ENCODE data around the gene STXBP5.
"Not testable (repeated sequence)": the region's sequence is repeated elsewhere in the genome, so short reads cannot be mapped to it uniquely, and the experiment has no call there.

The STXBP5 gene

GRCh38 chr6:147298461-147298860 lies 94.2 kb downstream of the STXBP5 start:
- DNase-seq (ENCODE audit: low read depth) = no peak

DNA sequence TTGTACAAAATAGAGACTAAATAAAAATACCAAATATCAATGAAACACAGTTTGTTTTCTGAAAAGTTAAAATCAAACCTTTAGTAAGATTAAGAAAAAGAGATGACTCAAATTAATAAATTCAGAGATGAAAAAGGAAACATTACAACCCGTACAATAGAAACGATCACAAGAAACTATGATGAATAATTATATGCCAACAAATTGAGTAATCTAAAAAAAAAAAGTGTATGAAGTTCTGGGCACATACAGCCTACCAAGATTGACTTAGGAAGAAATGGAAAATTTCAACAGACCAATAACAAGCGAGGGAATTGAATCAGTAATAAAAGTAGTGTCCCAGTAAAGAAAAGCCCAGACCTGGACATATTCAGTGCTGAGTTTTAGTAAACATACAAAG lies 94.8 kb downstream of the STXBP5 start:
- DNase-seq (ENCODE audit: low read depth) = no peak

GRCh38 chr6:147301070-147301469 lies 96.9 kb downstream of the STXBP5 start:
- DNase-seq (ENCODE audit: low read depth) = no peak

DNA sequence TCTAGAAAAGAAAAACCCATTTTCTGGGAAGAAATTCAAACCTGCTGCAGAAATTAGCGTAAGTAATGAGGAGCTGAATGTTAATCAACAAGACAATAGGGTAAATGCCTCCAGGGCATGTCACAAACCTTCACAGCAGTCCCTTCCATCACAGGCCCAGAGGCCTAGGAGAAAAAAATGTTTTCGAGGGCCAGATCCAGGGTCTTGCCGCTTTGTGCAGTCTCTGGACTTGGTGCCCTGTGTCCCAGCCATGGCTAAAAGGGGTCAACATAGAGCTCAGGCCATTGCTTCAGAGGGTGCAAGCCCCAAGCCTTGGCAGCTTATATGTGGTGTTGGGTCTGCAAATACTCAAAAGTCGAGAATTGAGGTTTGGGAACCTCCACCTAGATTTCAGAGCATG lies 99.8 kb downstream of the STXBP5 start:
- DNase-seq (ENCODE audit: low read depth) = no peak

- DNase-seq (ENCODE audit: low read depth) = no peak
Measured at GRCh38 chr6:147310521-147310920, 106.3 kb downstream of the STXBP5 start.

DNA sequence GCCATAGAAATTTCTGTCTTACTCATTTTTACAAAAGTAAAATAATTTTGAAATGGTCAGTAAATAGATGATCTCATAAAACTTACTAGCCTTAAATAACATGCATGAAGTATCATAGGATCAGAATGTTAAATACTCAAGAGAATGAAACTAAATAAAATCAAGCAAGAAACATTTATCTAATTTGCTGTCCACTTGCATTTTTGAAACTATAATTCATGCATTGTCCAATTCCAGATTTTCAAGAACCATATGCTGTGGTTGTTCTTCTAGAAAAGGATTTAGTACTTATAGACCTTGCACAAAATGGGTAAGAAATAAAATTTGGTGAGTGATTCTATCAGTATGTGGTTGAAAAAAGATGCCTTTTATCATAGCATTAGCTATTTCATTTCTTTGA lies 107.0 kb downstream of the STXBP5 start:
- DNase-seq (ENCODE audit: low read depth) = no peak

DNA sequence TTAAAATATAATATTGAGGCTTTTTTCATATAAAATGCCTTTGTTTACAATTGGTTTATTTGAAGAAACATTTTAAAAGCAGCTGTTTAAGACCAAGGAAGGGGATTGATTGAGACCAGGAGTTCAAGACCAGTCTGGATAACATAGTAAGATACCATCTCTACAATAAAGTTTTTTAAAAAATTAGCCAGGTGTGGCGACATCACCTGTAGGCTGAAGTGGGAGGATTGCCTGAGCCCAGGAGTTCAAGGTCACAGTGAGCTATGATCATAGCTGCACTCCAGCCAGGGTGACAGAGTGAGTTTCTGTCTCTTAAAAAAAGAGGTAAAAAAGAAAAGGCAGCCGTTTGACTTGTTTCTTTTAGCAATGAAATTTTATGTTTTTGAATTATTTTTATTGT lies 117.0 kb downstream of the STXBP5 start:
- DNase-seq (ENCODE audit: low read depth) = no peak

- no peak for DNase-seq (ENCODE audit: low read depth)
Measured at GRCh38 chr6:147322299-147323162, 118.3 kb downstream of the STXBP5 start.

- DNase-seq (ENCODE audit: low read depth) = no peak
Measured at GRCh38 chr6:147325557-147325956, 121.3 kb downstream of the STXBP5 start.

- no peak for DNase-seq (ENCODE audit: low read depth)
Measured at GRCh38 chr6:147331401-147331800, 127.2 kb downstream of the STXBP5 start.

- no peak for DNase-seq (ENCODE audit: low read depth)
Measured at GRCh38 chr6:147337921-147338320, 133.7 kb downstream of the STXBP5 start.

DNA sequence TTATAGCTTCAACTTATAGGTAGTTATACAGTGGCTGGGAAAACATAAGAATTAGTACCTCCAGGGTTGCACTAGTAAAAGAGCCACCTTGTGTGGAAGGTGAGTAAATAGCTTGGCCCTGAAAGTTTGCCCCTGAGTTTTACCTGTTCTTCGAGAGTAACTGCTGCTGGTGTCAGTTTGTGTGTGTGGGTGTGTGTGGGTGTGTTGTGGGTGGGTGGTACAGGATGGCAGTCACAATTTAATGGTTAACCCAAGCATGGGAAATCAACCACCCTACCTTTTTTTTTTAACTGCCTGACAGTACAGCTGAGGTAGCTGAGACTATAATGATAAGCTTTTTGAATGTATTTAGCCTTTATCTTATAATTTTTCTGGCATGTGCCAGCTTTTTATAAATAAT lies 137.3 kb downstream of the STXBP5 start:
- DNase-seq (ENCODE audit: low read depth) = no peak

DNA sequence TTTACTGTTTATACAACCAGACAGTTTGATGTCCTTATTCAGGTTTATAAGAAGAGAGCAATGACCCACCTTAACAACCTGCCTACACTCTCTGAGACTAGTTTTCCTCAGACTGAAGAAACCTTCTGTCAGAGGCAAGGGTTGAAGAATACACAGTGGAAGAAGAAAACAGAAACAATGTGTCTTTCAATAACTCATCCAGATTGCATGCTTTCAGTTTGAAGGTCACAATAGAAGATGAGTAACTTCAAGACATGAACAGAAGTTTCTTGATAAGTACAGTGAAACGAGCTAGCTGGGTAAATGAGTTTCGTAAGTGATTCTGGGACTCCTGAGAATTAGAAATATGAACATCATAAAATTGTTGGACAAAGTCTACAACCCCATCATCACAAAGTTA lies 141.7 kb downstream of the STXBP5 start:
- no peak for DNase-seq (ENCODE audit: low read depth)

GRCh38 chr6:147347179-147347881 lies 143.1 kb downstream of the STXBP5 start:
- DNase-seq (ENCODE audit: low read depth) = no peak

GRCh38 chr6:147347882-147348575 lies 143.8 kb downstream of the STXBP5 start:
- no peak for DNase-seq (ENCODE audit: low read depth)

DNA sequence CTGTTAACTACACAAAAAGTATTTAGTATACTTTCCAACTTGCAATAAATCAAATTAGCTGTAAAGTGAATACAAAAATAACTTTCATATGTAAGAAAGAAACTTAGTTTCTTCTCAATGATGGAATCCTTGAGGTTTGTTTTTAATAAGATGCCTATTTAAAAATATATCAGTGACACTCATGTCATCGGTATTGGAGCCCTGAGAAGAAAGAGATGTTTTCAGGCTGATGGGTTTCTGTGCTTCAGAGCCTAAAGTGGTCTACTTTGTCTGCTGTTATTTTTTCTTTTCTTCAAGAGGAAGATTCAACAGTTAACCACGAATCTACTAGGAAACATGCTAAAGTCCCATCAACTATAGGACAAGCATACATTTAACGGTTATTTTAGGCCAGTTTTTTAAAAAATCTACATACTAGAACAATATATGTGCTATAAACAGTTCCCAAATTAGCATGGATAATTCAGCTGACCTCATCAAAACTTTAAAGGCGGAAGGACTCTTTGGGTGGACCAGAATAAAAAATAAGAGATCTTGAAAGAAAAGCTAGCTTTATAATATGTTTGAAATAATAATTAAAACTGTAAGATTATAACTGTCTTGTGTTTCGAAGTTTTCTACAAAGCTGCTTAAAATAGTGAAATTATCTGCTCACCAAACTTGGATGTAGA lies 157.2 kb downstream of the STXBP5 start:
- no peak for DNase-seq (ENCODE audit: low read depth)

DNA sequence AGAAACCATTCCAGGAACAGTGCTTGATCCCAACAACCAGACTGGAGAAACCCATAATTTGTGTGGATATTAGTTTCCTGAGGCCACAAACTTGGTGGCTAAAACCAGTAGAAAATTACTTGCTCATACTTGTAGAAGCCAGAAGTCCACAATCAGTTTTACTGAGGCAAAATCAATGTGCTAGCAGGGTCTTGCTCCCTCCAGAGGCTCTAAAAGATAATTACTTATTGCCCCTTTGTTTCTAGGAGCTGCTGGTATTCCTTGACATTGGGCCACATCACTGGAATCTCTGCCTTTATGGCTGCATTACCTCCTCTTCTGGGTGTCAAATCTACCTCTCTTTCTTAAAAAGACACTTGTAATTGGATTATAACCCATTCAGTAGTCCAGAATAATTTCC lies 162.1 kb downstream of the STXBP5 start:
- DNase-seq (ENCODE audit: low read depth) = no peak

- DNase-seq (ENCODE audit: low read depth) = no peak
Measured at GRCh38 chr6:147371325-147371724, 167.1 kb downstream of the STXBP5 start.

DNA sequence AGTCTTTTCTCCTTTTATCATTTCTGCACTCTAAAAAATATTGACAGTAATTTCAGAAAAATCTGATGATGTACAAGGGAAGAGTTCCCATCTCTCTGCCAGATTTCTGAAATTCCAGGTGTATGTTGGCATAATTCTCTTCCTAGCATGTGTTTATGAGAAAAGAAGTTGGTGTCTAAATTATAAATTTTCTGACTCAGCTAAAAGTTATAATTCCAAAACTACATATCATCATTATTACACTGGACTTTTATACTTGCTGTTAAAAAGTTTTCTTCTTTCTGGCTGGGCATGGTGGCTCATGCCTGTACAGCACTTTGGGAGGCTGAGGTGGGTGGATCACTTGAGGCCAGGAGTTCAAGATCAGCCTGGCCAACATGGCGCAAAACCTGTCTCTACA lies 168.6 kb downstream of the STXBP5 start:
- no peak for DNase-seq (ENCODE audit: low read depth)

- DNase-seq (ENCODE audit: low read depth) = no peak
Measured at GRCh38 chr6:147378819-147379218, 174.6 kb downstream of the STXBP5 start.

DNA sequence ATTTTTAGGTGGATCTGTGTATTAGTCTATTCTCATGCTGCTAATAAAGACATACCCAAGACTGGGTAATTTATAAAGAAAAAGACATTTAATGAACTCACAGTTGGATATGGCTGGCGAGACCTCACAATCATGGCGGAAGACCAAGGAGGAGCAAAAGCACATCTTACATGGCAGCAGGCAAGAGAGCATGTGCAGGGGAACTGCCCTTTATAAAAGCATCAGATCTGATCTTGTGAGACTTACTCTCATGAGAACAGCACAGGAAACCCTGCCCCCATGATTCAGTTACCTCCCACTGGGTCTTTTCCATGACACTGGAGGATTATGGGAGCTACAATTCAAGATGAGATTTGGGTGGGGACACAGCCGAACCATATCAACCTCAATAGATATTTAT lies 176.6 kb downstream of the STXBP5 start:
- not testable (repeated sequence) for DNase-seq (ENCODE audit: low read depth)

- DNase-seq (ENCODE audit: low read depth) = no peak
Measured at GRCh38 chr6:147381712-147382111, 177.5 kb downstream of the STXBP5 start.

Measured in stimulated activated CD8-positive, alpha-beta memory T cell treated with anti-CD3 and anti-CD28 coated beads, Interleukin-15, amount 100 ng/mL, for 1 hour (primary cell).